Neuron (in vitro differentiated cells): ENCODE data around the gene SLC25A51.

Experiments
- H2AFZ ChIP-seq: one replicate; pipeline ENCODE4 v1.6.1; 2013; ENCODE audit warnings: low read depth, mild to moderate bottlenecking, inconsistent platforms, low read length, moderate library complexity
- H3K27me3 ChIP-seq: one replicate; pipeline ENCODE4 v1.6.1; 2013; ENCODE audit warnings: low read length; ENCODE audit not compliant: insufficient read depth
- H3K36me3 ChIP-seq: one replicate; pipeline ENCODE4 v1.6.1; 2013; ENCODE audit warnings: low read length; ENCODE audit not compliant: insufficient read depth
- H3K4me1 ChIP-seq: one replicate; pipeline ENCODE4 v1.6.1; 2013; ENCODE audit warnings: low read length; ENCODE audit not compliant: insufficient read depth
- H3K4me3 ChIP-seq: 2 replicates; pipeline ENCODE4 v1.5.1; 2013; ENCODE audit warnings: mild to moderate bottlenecking, low read length, moderate library complexity
- H3K9me3 ChIP-seq: one replicate; pipeline ENCODE4 v1.6.1; 2013; ENCODE audit warnings: low read length

SLC25A51 gene

GRCh38 chr9:37928552-37929430, 24.9 kb upstream of the SLC25A51 start:
- Histone ChIP-seq H3K4me1 (no peaks in the 10 kb centered on the region), H3K9me3 (no peaks in the 10 kb centered on the region), H3K27me3 (no peaks in the 10 kb centered on the region), H3K36me3 (no peaks in the 10 kb centered on the region), H2AFZ (no peak overlapping the region), H3K4me3 (no peak overlapping the region)

- H3K9me3 ChIP-seq: no peaks in the 10 kb centered on the region
- no peaks in the 10 kb centered on the region for H3K36me3 ChIP-seq
- H3K4me3 ChIP-seq: no peak overlapping the region
- H3K27me3 ChIP-seq: no peaks in the 10 kb centered on the region
- H3K4me1 ChIP-seq: no peaks in the 10 kb centered on the region
- no peak overlapping the region for H2AFZ ChIP-seq
Measured at GRCh38 chr9:37927601-37928551, 23.9 kb upstream of the SLC25A51 start.

GRCh38 chr9:37927132-37927531, 23.2 kb upstream of the SLC25A51 start:
- H3K4me3 ChIP-seq: no peak overlapping the region
- H3K27me3 ChIP-seq: no peaks in the 10 kb centered on the region
- H3K4me1 ChIP-seq: no peaks in the 10 kb centered on the region
- H2AFZ ChIP-seq: no peak overlapping the region
- no peaks in the 10 kb centered on the region for H3K9me3 ChIP-seq
- H3K36me3 ChIP-seq: no peaks in the 10 kb centered on the region

- H3K27me3 ChIP-seq: no peaks in the 10 kb centered on the region
- no peaks in the 10 kb centered on the region for H3K36me3 ChIP-seq
- peaks cover under 1% of the 10 kb centered on the region for H3K4me1 ChIP-seq
- H2AFZ ChIP-seq: no peak overlapping the region
- H3K4me3 ChIP-seq: no peak overlapping the region
- no peaks in the 10 kb centered on the region for H3K9me3 ChIP-seq
Measured at GRCh38 chr9:37926737-37927118, 22.8 kb upstream of the SLC25A51 start.

GRCh38 chr9:37925786-37926736, 22.1 kb upstream of the SLC25A51 start:
- H3K4me3 ChIP-seq: no peak overlapping the region
- H2AFZ ChIP-seq: no peak overlapping the region
- H3K9me3 ChIP-seq: no peaks in the 10 kb centered on the region
- no peaks in the 10 kb centered on the region for H3K36me3 ChIP-seq
- peaks cover 5% of the 10 kb centered on the region for H3K4me1 ChIP-seq
- no peaks in the 10 kb centered on the region for H3K27me3 ChIP-seq

- H2AFZ ChIP-seq: no peak overlapping the region
- no peak overlapping the region for H3K4me3 ChIP-seq
- no peaks in the 10 kb centered on the region for H3K36me3 ChIP-seq
- peaks cover 9% of the 10 kb centered on the region for H3K4me1 ChIP-seq
- no peaks in the 10 kb centered on the region for H3K27me3 ChIP-seq
- no peaks in the 10 kb centered on the region for H3K9me3 ChIP-seq
Measured at GRCh38 chr9:37925006-37925405, 21.1 kb upstream of the SLC25A51 start.

DNA sequence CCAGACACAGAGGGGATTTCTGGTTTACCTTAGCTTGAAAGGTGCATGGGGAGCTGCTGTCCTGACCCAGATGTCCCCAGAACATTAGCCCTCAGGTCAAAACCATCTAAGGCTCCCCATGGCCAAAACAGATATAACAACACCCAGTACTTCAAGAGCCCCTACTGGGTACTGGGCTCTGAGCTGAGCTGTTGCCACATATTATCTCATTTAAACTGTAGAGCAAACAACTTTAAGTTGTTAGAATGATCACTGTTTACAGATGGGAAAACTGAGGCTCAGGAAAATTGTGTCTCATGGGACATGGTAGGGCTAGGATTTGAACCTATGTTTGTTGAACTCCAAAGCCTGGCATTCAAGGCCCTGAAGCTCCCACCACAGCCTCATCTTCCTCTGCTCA, 20.6 kb upstream of the SLC25A51 start:
- H3K9me3 ChIP-seq: no peaks in the 10 kb centered on the region
- no peak overlapping the region for H2AFZ ChIP-seq
- peaks cover 14% of the 10 kb centered on the region for H3K4me1 ChIP-seq
- no peak overlapping the region for H3K4me3 ChIP-seq
- H3K36me3 ChIP-seq: no peaks in the 10 kb centered on the region
- H3K27me3 ChIP-seq: no peaks in the 10 kb centered on the region

DNA sequence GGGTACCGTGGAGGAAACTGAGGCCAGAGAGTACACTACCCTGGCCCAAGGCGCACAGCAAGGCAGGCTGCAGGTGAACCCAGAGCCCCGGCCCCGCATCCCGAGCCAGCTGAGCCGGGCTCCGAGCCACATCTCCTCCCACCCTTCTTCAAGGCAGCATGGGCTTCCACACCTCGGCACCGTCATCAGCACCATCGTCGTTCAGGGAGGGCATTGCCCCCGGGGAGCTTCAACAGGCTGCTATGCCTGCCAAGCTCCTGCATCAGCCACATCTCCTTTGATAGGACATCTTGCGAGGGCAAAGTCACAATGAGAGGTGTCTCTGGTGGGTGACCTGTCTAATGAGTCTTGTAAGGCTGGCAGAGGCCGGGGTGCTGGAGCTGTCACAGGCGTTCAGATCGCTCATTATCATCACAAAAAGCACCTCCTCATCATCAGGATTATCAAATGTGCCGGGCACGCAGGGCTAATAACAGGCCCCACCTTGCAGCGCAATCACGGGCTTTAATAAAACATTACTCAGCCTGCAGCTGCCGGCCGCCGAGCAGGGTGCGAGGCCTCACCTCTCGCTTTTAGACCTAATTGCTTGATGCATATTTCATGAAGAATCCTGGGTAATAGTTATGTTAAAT, 20.0 kb upstream of the SLC25A51 start:
- Histone ChIP-seq H3K27me3 (no peaks in the 10 kb centered on the region), H3K9me3 (no peaks in the 10 kb centered on the region), H3K36me3 (no peaks in the 10 kb centered on the region), H3K4me3 (no peak overlapping the region), H3K4me1 (peaks cover 19% of the 10 kb centered on the region), H2AFZ (no peak overlapping the region)

GRCh38 chr9:37923118-37923795, 19.3 kb upstream of the SLC25A51 start:
- Histone ChIP-seq H3K9me3 (no peaks in the 10 kb centered on the region), H3K36me3 (no peaks in the 10 kb centered on the region), H3K27me3 (no peaks in the 10 kb centered on the region), H3K4me1 (peaks cover 19% of the 10 kb centered on the region), H3K4me3 (no peak overlapping the region), H2AFZ (no peak overlapping the region)

GRCh38 chr9:37922363-37923117, 18.6 kb upstream of the SLC25A51 start:
- peaks cover 19% of the 10 kb centered on the region for H3K4me1 ChIP-seq
- no peaks in the 10 kb centered on the region for H3K9me3 ChIP-seq
- no peaks in the 10 kb centered on the region for H3K36me3 ChIP-seq
- H3K4me3 ChIP-seq: no peak overlapping the region
- no peaks in the 10 kb centered on the region for H3K27me3 ChIP-seq
- no peak overlapping the region for H2AFZ ChIP-seq

- Histone ChIP-seq H3K4me1 (peaks cover 26% of the 10 kb centered on the region), H3K27me3 (no peaks in the 10 kb centered on the region), H3K9me3 (no peaks in the 10 kb centered on the region), H2AFZ (no peak overlapping the region), H3K4me3 (no peak overlapping the region), H3K36me3 (no peaks in the 10 kb centered on the region)
Measured at GRCh38 chr9:37921546-37922300, 17.8 kb upstream of the SLC25A51 start.
